ENCODE measurements around the gene FLVCR2.

Gene FLVCR2

GRCh38 chr14:75572104-75572503 lies 6.3 kb upstream of the FLVCR2 start:
- POLR2A ChIA-PET = interaction anchor here (0.6 kb wide), 1 partner anchor 17 kb away, joined by 4 read pairs; no protein-coding TSS in a partner anchor
- 95% methylated on average over 6 of the region's 6 CpGs for WGBS (ENCODE audit: insufficient coverage)
- H3K4me1 ChIP-seq (ENCODE audit: control extremely low read depth in 1 of 4, control insufficient read depth in 4 of 4, insufficient read depth in 4 of 4, low read length in 3 of 4) = peaks cover 0 to 8% (median 1%) of the 10 kb centered on the region in 4 experiments
- no peaks in the 10 kb centered on the region for H3K9me3 ChIP-seq (ENCODE audit: control extremely low read depth in 1 of 5, control insufficient read depth in 4 of 5, insufficient read depth in 2 of 5, low read depth in 1 of 5, low read length in 4 of 5)
- no peak overlapping the region for H3K4me3 ChIP-seq (ENCODE audit: control insufficient read depth in 1 of 7, extremely low read depth in 1 of 7, insufficient read depth in 4 of 7, low read depth in 2 of 7, low read length in 6 of 7)
- no peak overlapping the region for H3K27ac ChIP-seq (ENCODE audit: insufficient read depth in 1 of 2, low read depth in 1 of 2, low read length in 2 of 2, poor library complexity in 1 of 2, severe bottlenecking in 2 of 2)
- CTCF ChIA-PET = interaction anchor here (1.2 to 11.1 kb wide), 4 partner anchors 10 to 81 kb away, joined by 3 to 221 read pairs (median 36); no protein-coding TSS in a partner anchor
- no peaks in the 10 kb centered on the region for H3K36me3 ChIP-seq (ENCODE audit: control insufficient read depth in 4 of 4, insufficient read depth in 4 of 4, low read length in 3 of 4)
- H3K27me3 ChIP-seq (replicated peaks in 2 of 5; ENCODE audit: control insufficient read depth in 4 of 5, insufficient read depth in 5 of 5, low read length in 4 of 5) = no peaks in the 10 kb centered on the region
- DNase-seq = no peak

DNA sequence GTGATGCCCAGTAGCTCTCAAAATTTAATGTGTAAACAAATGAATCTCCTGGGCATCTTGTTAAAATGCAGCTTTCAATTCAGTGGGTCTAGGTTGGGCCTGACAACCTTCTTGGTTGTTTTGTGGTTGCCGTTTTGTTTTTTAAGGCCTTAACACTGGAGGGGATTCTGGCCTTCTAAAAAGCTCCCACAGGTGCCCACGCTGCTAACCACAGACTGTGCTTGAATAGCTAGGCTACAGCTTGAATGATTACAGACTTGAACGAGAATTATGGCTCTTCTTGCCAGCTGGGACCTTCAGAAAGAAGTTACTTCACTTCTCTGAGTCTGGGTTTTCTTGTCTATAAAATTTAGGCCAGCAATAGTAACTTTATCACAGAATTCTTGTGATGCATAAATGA lies 1.3 kb upstream of the FLVCR2 start:
- DNase-seq = no peak
- peaks cover 0 to 3% (median 0%) of the 10 kb centered on the region in 5 experiments for H3K27me3 ChIP-seq (replicated peaks in 2 of 5; ENCODE audit: control insufficient read depth in 4 of 5, insufficient read depth in 5 of 5, low read length in 4 of 5)
- ChIA-PET CTCF (interaction anchor here (0.8 to 11.1 kb wide), 30 partner anchors 10 to 812 kb away, joined by 3 to 221 read pairs (median 4); partner anchors contain the start of genes BATF, ERG28 and TTLL5), POLR2A (interaction anchor here (0.6 kb wide), 2 partner anchors 13 to 77 kb away, joined by 3 to 4 read pairs; no protein-coding TSS in a partner anchor)
- 64% methylated on average over 2 of the region's 3 CpGs for WGBS (ENCODE audit: insufficient coverage)
- H3K9me3 ChIP-seq (ENCODE audit: control extremely low read depth in 1 of 5, control insufficient read depth in 4 of 5, insufficient read depth in 2 of 5, low read depth in 1 of 5, low read length in 4 of 5) = no peaks in the 10 kb centered on the region
- no peak overlapping the region for H3K4me3 ChIP-seq (ENCODE audit: control insufficient read depth in 1 of 7, extremely low read depth in 1 of 7, insufficient read depth in 4 of 7, low read depth in 2 of 7, low read length in 6 of 7)
- H3K27ac ChIP-seq (ENCODE audit: insufficient read depth in 1 of 2, low read depth in 1 of 2, low read length in 2 of 2, poor library complexity in 1 of 2, severe bottlenecking in 2 of 2) = no peak overlapping the region
- no peaks in the 10 kb centered on the region for H3K36me3 ChIP-seq (ENCODE audit: control insufficient read depth in 4 of 4, insufficient read depth in 4 of 4, low read length in 3 of 4)
- H3K4me1 ChIP-seq (ENCODE audit: control extremely low read depth in 1 of 4, control insufficient read depth in 4 of 4, insufficient read depth in 4 of 4, low read length in 3 of 4) = peaks cover 0 to 15% (median 14%) of the 10 kb centered on the region in 4 experiments

DNA sequence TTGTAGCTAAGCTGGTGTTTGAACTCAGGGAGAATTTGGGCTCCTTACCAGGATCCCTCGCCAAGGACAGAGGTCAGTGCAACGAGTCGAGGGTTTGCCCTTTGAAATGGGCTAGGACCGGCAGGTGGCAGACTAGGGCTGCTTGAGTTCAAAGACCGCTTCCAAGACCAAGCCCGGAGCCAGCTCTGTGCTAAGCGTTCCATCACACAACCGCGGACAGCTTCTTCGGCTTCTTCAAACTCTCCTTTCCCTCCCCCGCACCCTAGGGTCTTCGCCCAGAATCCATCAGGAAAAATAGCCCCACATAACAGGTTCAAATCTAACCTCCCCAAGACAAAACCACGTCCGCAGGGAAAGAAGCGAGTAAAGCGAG lies 705 bp upstream of the FLVCR2 start:
- ChIA-PET CTCF (interaction anchor here (0.6 to 11.1 kb wide), 32 partner anchors 10 to 1451 kb away, joined by 3 to 221 read pairs (median 4); partner anchors contain the start of genes BATF, ERG28 and TTLL5), POLR2A (interaction anchor here (0.6 kb wide), 1 partner anchor 76 kb away, joined by 3 read pairs; no protein-coding TSS in a partner anchor)
- 0% methylated on average over 15 of the region's 16 CpGs for WGBS (ENCODE audit: insufficient coverage)
- H3K27ac ChIP-seq (ENCODE audit: insufficient read depth in 1 of 2, low read depth in 1 of 2, low read length in 2 of 2, poor library complexity in 1 of 2, severe bottlenecking in 2 of 2) = no peak overlapping the region
- peaks cover 0 to 3% (median 0%) of the 10 kb centered on the region in 5 experiments for H3K27me3 ChIP-seq (replicated peaks in 2 of 5; ENCODE audit: control insufficient read depth in 4 of 5, insufficient read depth in 5 of 5, low read length in 4 of 5)
- H3K9me3 ChIP-seq (ENCODE audit: control extremely low read depth in 1 of 5, control insufficient read depth in 4 of 5, insufficient read depth in 2 of 5, low read depth in 1 of 5, low read length in 4 of 5) = no peaks in the 10 kb centered on the region
- H3K36me3 ChIP-seq (ENCODE audit: control insufficient read depth in 4 of 4, insufficient read depth in 4 of 4, low read length in 3 of 4) = no peaks in the 10 kb centered on the region
- peak overlapping the region; percentile 48 to 86 (median 74) for H3K4me3 ChIP-seq (ENCODE audit: control insufficient read depth in 1 of 7, extremely low read depth in 1 of 7, insufficient read depth in 4 of 7, low read depth in 2 of 7, low read length in 6 of 7)
- peak; percentile 74 to 82 (median 81) for DNase-seq
- H3K4me1 ChIP-seq (ENCODE audit: control extremely low read depth in 1 of 4, control insufficient read depth in 4 of 4, insufficient read depth in 4 of 4, low read length in 3 of 4) = peaks cover 0 to 15% (median 14%) of the 10 kb centered on the region in 4 experiments

GRCh38 chr14:75578786-75579337 lies 442 bp downstream of the FLVCR2 start:
- POLR2A ChIA-PET = no interaction called here
- no peaks in the 10 kb centered on the region for H3K9me3 ChIP-seq (ENCODE audit: control extremely low read depth in 1 of 5, control insufficient read depth in 4 of 5, insufficient read depth in 2 of 5, low read depth in 1 of 5, low read length in 4 of 5)
- DNase-seq = no peak
- H3K4me1 ChIP-seq (ENCODE audit: control extremely low read depth in 1 of 4, control insufficient read depth in 4 of 4, insufficient read depth in 4 of 4, low read length in 3 of 4) = peaks cover 0 to 15% (median 14%) of the 10 kb centered on the region in 4 experiments
- H3K27ac ChIP-seq (ENCODE audit: insufficient read depth in 1 of 2, low read depth in 1 of 2, low read length in 2 of 2, poor library complexity in 1 of 2, severe bottlenecking in 2 of 2) = no peak overlapping the region
- peaks cover 0 to 3% (median 0%) of the 10 kb centered on the region in 5 experiments for H3K27me3 ChIP-seq (replicated peaks in 2 of 5; ENCODE audit: control insufficient read depth in 4 of 5, insufficient read depth in 5 of 5, low read length in 4 of 5)
- WGBS (ENCODE audit: insufficient coverage) = 45% methylated on average over 20 of the region's 21 CpGs
- peak overlapping the region; percentile 42 to 86 (median 72) for H3K4me3 ChIP-seq (ENCODE audit: control insufficient read depth in 1 of 7, extremely low read depth in 1 of 7, insufficient read depth in 4 of 7, low read depth in 2 of 7, low read length in 6 of 7)
- no peaks in the 10 kb centered on the region for H3K36me3 ChIP-seq (ENCODE audit: control insufficient read depth in 4 of 4, insufficient read depth in 4 of 4, low read length in 3 of 4)
- CTCF ChIA-PET = interaction anchor here (1.4 to 11.1 kb wide), 7 partner anchors 17 to 131 kb away, joined by 4 to 221 read pairs (median 6); partner anchors contain the start of genes ERG28 and TTLL5

GRCh38 chr14:75579338-75579864 lies 981 bp downstream of the FLVCR2 start:
- ChIA-PET POLR2A (no interaction called here), CTCF (interaction anchor here (1.4 to 11.1 kb wide), 3 partner anchors 17 to 81 kb away, joined by 4 to 221 read pairs (median 66); partner anchors contain the start of genes ERG28 and TTLL5)
- H3K36me3 ChIP-seq (ENCODE audit: control insufficient read depth in 4 of 4, insufficient read depth in 4 of 4, low read length in 3 of 4) = no peaks in the 10 kb centered on the region
- peaks cover 0 to 16% (median 14%) of the 10 kb centered on the region in 4 experiments for H3K4me1 ChIP-seq (ENCODE audit: control extremely low read depth in 1 of 4, control insufficient read depth in 4 of 4, insufficient read depth in 4 of 4, low read length in 3 of 4)
- H3K4me3 ChIP-seq (ENCODE audit: control insufficient read depth in 1 of 7, extremely low read depth in 1 of 7, insufficient read depth in 4 of 7, low read depth in 2 of 7, low read length in 6 of 7) = peak overlapping the region in 4 of 7 experiments; percentile 50 to 86 (median 74)
- no peak for DNase-seq
- H3K27me3 ChIP-seq (replicated peaks in 2 of 5; ENCODE audit: control insufficient read depth in 4 of 5, insufficient read depth in 5 of 5, low read length in 4 of 5) = peaks cover 0 to 3% (median 0%) of the 10 kb centered on the region in 5 experiments
- no peak overlapping the region for H3K27ac ChIP-seq (ENCODE audit: insufficient read depth in 1 of 2, low read depth in 1 of 2, low read length in 2 of 2, poor library complexity in 1 of 2, severe bottlenecking in 2 of 2)
- H3K9me3 ChIP-seq (ENCODE audit: control extremely low read depth in 1 of 5, control insufficient read depth in 4 of 5, insufficient read depth in 2 of 5, low read depth in 1 of 5, low read length in 4 of 5) = no peaks in the 10 kb centered on the region
- 98% methylated on average over 13 of the region's 13 CpGs for WGBS (ENCODE audit: insufficient coverage)

DNA sequence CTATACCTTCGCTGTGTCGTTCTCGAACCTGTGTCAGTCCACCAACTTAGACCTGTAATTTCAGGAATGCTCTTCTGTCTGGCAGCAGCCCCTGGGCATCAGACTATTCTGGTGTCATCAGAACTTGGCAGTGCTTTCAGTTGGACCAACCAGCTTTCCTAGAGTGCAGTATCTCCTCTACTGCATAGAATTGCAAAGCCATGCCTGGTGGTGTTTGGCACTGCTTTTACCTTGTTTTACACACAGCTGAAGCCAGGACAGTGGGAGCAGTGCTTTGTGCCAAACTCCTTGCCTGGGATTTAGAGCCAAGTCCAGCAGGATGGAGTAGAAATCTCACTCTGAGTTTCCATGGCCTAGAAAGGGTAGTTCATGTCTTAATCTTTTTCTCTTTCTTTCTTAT lies 1.5 kb downstream of the FLVCR2 start:
- Histone ChIP-seq H3K27ac (ENCODE audit: insufficient read depth in 1 of 2, low read depth in 1 of 2, low read length in 2 of 2, poor library complexity in 1 of 2, severe bottlenecking in 2 of 2) (no peak overlapping the region), H3K4me3 (ENCODE audit: control insufficient read depth in 1 of 7, extremely low read depth in 1 of 7, insufficient read depth in 4 of 7, low read depth in 2 of 7, low read length in 6 of 7) (peak overlapping the region in 1 of 7 experiments; percentile 34), H3K9me3 (ENCODE audit: control extremely low read depth in 1 of 5, control insufficient read depth in 4 of 5, insufficient read depth in 2 of 5, low read depth in 1 of 5, low read length in 4 of 5) (no peaks in the 10 kb centered on the region), H3K27me3 (replicated peaks in 2 of 5; ENCODE audit: control insufficient read depth in 4 of 5, insufficient read depth in 5 of 5, low read length in 4 of 5) (peaks cover 0 to 3% (median 0%) of the 10 kb centered on the region in 5 experiments), H3K4me1 (ENCODE audit: control extremely low read depth in 1 of 4, control insufficient read depth in 4 of 4, insufficient read depth in 4 of 4, low read length in 3 of 4) (peaks cover 0 to 21% (median 14%) of the 10 kb centered on the region in 4 experiments), H3K36me3 (ENCODE audit: control insufficient read depth in 4 of 4, insufficient read depth in 4 of 4, low read length in 3 of 4) (no peaks in the 10 kb centered on the region)
- ChIA-PET CTCF (interaction anchor here (1.4 to 11.1 kb wide), 2 partner anchors 73 to 81 kb away, joined by 4 to 221 read pairs; partner anchors contain the start of genes ERG28 and TTLL5), POLR2A (no interaction called here)
- 97% methylated on average over 3 of the region's 3 CpGs for WGBS (ENCODE audit: insufficient coverage)
- no peak for DNase-seq

GRCh38 chr14:75587388-75587787 lies 9.0 kb downstream of the FLVCR2 start:
- H3K27me3 ChIP-seq (replicated peaks in 2 of 5; ENCODE audit: control insufficient read depth in 4 of 5, insufficient read depth in 5 of 5, low read length in 4 of 5) = no peaks in the 10 kb centered on the region
- ChIA-PET POLR2A (no interaction called here), CTCF (interaction anchor here (0.6 to 1.0 kb wide), 2 partner anchors 10 to 129 kb away, joined by 3 to 6 read pairs; no protein-coding TSS in a partner anchor)
- H3K27ac ChIP-seq (ENCODE audit: insufficient read depth in 1 of 2, low read depth in 1 of 2, low read length in 2 of 2, poor library complexity in 1 of 2, severe bottlenecking in 2 of 2) = no peak overlapping the region
- H3K4me3 ChIP-seq (ENCODE audit: control insufficient read depth in 1 of 7, extremely low read depth in 1 of 7, insufficient read depth in 4 of 7, low read depth in 2 of 7, low read length in 6 of 7) = no peak overlapping the region
- peaks cover 0 to 6% (median 0%) of the 10 kb centered on the region in 5 experiments for H3K9me3 ChIP-seq (ENCODE audit: control extremely low read depth in 1 of 5, control insufficient read depth in 4 of 5, insufficient read depth in 2 of 5, low read depth in 1 of 5, low read length in 4 of 5)
- DNase-seq = no peak
- H3K36me3 ChIP-seq (ENCODE audit: control insufficient read depth in 4 of 4, insufficient read depth in 4 of 4, low read length in 3 of 4) = no peaks in the 10 kb centered on the region
- H3K4me1 ChIP-seq (ENCODE audit: control extremely low read depth in 1 of 4, control insufficient read depth in 4 of 4, insufficient read depth in 4 of 4, low read length in 3 of 4) = peaks cover 0 to 7% (median 0%) of the 10 kb centered on the region in 4 experiments
